ENCODE measurements around the gene SRSF11.

Gene SRSF11

GRCh38 chr1:70277875-70278274 is 56.7 kb downstream of the SRSF11 start:
- TF ChIP-seq TAF1 (IDR thresholded peaks at IDR 0.05; ENCODE audit: borderline replicate concordance, insufficient read depth, low read length) (no peak), FOXP2 (optimal IDR thresholded peaks at IDR 0.05; ENCODE audit: borderline replicate concordance, extremely low read depth, extremely low read length, insufficient read depth) (no peak), SIN3A (IDR thresholded peaks at IDR 0.05; ENCODE audit: borderline replicate concordance, insufficient read depth, low read length) (no peak), REST (IDR thresholded peaks at IDR 0.05; ENCODE audit: insufficient read depth in 1 of 2, low read depth in 2 of 2, low read length in 2 of 2) (no peak), POLR2AphosphoS5 (IDR thresholded peaks at IDR 0.05; ENCODE audit: low read depth, low read length) (no peak)

DNA sequence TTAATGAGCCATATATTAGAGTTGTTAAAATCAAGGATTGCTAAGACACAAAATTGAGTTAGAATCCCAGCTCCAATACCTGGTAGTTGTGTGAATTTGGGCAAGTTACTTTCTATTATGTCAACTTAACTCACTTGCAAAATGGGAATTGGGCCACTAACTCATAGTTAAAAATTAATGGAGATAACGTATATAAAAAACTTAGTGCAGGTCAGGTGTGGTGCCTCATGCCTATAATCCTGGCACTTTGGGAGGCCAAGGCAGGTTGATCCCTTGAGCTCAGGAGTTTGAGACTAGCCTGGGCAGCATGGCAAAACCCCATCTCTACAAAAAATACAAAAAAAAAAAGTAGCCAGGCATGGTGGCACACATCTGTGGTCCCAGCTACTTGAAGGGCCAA is 57.5 kb downstream of the SRSF11 start:
- no peak for TF ChIP-seq REST (IDR thresholded peaks at IDR 0.05; ENCODE audit: insufficient read depth in 1 of 2, low read depth in 2 of 2, low read length in 2 of 2)
- TF ChIP-seq POLR2AphosphoS5 (IDR thresholded peaks at IDR 0.05; ENCODE audit: low read depth, low read length): no peak
- no peak for TF ChIP-seq SIN3A (IDR thresholded peaks at IDR 0.05; ENCODE audit: borderline replicate concordance, insufficient read depth, low read length)
- TF ChIP-seq FOXP2 (optimal IDR thresholded peaks at IDR 0.05; ENCODE audit: borderline replicate concordance, extremely low read depth, extremely low read length, insufficient read depth): no peak
- TF ChIP-seq TAF1 (IDR thresholded peaks at IDR 0.05; ENCODE audit: borderline replicate concordance, insufficient read depth, low read length): no peak

- TF ChIP-seq FOXP2 (optimal IDR thresholded peaks at IDR 0.05; ENCODE audit: borderline replicate concordance, extremely low read depth, extremely low read length, insufficient read depth): no peak
- no peak for TF ChIP-seq TAF1 (IDR thresholded peaks at IDR 0.05; ENCODE audit: borderline replicate concordance, insufficient read depth, low read length)
- TF ChIP-seq REST (IDR thresholded peaks at IDR 0.05; ENCODE audit: insufficient read depth in 1 of 2, low read depth in 2 of 2, low read length in 2 of 2): no peak
- TF ChIP-seq SIN3A (IDR thresholded peaks at IDR 0.05; ENCODE audit: borderline replicate concordance, insufficient read depth, low read length): no peak
- no peak for TF ChIP-seq POLR2AphosphoS5 (IDR thresholded peaks at IDR 0.05; ENCODE audit: low read depth, low read length)
Observed at GRCh38 chr1:70284366-70284765, 63.2 kb downstream of the SRSF11 start.

GRCh38 chr1:70286453-70286852 is 65.3 kb downstream of the SRSF11 start:
- TF ChIP-seq FOXP2 (optimal IDR thresholded peaks at IDR 0.05; ENCODE audit: borderline replicate concordance, extremely low read depth, extremely low read length, insufficient read depth) (no peak), SIN3A (IDR thresholded peaks at IDR 0.05; ENCODE audit: borderline replicate concordance, insufficient read depth, low read length) (no peak), POLR2AphosphoS5 (IDR thresholded peaks at IDR 0.05; ENCODE audit: low read depth, low read length) (no peak), REST (IDR thresholded peaks at IDR 0.05; ENCODE audit: insufficient read depth in 1 of 2, low read depth in 2 of 2, low read length in 2 of 2) (no peak)

DNA sequence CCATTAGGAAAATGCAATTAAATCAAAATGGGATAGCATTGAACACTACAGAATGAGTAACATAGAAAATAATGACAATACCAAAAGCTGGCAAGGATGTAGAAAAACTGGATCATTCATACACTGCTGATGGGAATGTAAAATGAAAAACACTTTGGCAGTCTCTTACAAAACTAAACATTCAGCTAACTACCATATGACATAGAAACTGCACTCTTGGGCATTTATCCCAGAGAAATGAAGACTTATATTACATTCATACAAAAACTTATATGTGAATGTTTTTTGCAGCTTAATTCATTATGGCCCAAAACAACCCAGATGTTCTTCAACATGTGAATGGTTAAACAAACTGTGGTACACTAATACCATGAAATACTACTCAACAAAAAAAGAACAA is 67.0 kb downstream of the SRSF11 start:
- no peak for TF ChIP-seq SIN3A (IDR thresholded peaks at IDR 0.05; ENCODE audit: borderline replicate concordance, insufficient read depth, low read length)
- TF ChIP-seq TAF1 (IDR thresholded peaks at IDR 0.05; ENCODE audit: borderline replicate concordance, insufficient read depth, low read length): no peak
- no peak for TF ChIP-seq FOXP2 (optimal IDR thresholded peaks at IDR 0.05; ENCODE audit: borderline replicate concordance, extremely low read depth, extremely low read length, insufficient read depth)
- TF ChIP-seq REST (IDR thresholded peaks at IDR 0.05; ENCODE audit: insufficient read depth in 1 of 2, low read depth in 2 of 2, low read length in 2 of 2): no peak
- no peak for TF ChIP-seq POLR2AphosphoS5 (IDR thresholded peaks at IDR 0.05; ENCODE audit: low read depth, low read length)
